SU-DHL-6 (cell line): ENCODE data around the gene RAI14.

Experiments
- H2AFZ ChIP-seq: fragments of 200-600 bp; sonication (generic); 2 replicates; pipeline ENCODE4 v1.6.1; 2014; ENCODE audit warnings: low read depth, mild to moderate bottlenecking, moderate library complexity, mixed read lengths, antibody characterized with exemption, low read length; ENCODE audit not compliant: severe bottlenecking
- H3F3A ChIP-seq: fragments of 200-600 bp; shearing (Covaris generic); 2 replicates; pipeline ENCODE4 v1.6.0; 2016; ENCODE audit warnings: antibody characterized with exemption, mild to moderate bottlenecking; ENCODE audit not compliant: insufficient read depth
- H3K27ac ChIP-seq: fragments of 200-600 bp; sonication (generic); 2 replicates; pipeline ENCODE4 v1.5.1; 2016; ENCODE audit warnings: low read depth, mild to moderate bottlenecking, low read length, moderate library complexity, mixed read lengths
- H3K27me3 ChIP-seq: fragments of 200-600 bp; sonication (generic), shearing (Covaris generic); 2 replicates; pipeline ENCODE4 v1.6.0; 2014; ENCODE audit warnings: mild to moderate bottlenecking, low read length
- H3K36me3 ChIP-seq: fragments of 200-600 bp; sonication (generic); 2 replicates; pipeline ENCODE4 v1.6.1; 2014; ENCODE audit warnings: mild to moderate bottlenecking, low read length, mixed read lengths
- H3K4me2 ChIP-seq: fragments of 300-600, 200-600 bp; shearing (Covaris generic), sonication (generic); 2 replicates; pipeline ENCODE4 v1.6.0; 2014; ENCODE audit warnings: low read length, low read depth, mild to moderate bottlenecking; ENCODE audit not compliant: poor library complexity, severe bottlenecking
- H3K4me3 ChIP-seq: fragments of 200-600 bp; sonication (generic); 2 replicates; pipeline ENCODE4 v1.5.1; 2014; ENCODE audit warnings: antibody characterized with exemption, low read length, mild to moderate bottlenecking, mixed read lengths; ENCODE audit not compliant: insufficient read depth, poor library complexity, severe bottlenecking
- H3K79me2 ChIP-seq: fragments of 200-600 bp; sonication (generic); 2 replicates; pipeline ENCODE4 v1.6.1; 2014; ENCODE audit warnings: mild to moderate bottlenecking, low read length, moderate library complexity; ENCODE audit not compliant: insufficient read depth
- H3K9ac ChIP-seq: fragments of 200-600 bp; sonication (generic); 2 replicates; pipeline ENCODE4 v1.7.0; 2014; ENCODE audit warnings: mild to moderate bottlenecking, low read length
- H3K9me2 ChIP-seq: fragments of 200-600 bp; sonication (generic); replicated peaks from 2 replicates; pipeline ENCODE4 v1.6.1; 2014; ENCODE audit warnings: low read length; ENCODE audit not compliant: insufficient read depth
- H3K9me3 ChIP-seq: fragments of 200-600 bp; sonication (generic); 2 replicates; pipeline ENCODE4 v1.6.1; 2014; ENCODE audit warnings: low read length, mixed read lengths; ENCODE audit not compliant: insufficient read depth
- H4K20me1 ChIP-seq: fragments of 200-600 bp; sonication (generic); 2 replicates; pipeline ENCODE4 v1.6.1; 2014; ENCODE audit warnings: low read depth, mild to moderate bottlenecking, antibody characterized with exemption, low read length, moderate library complexity, mixed read lengths
- CTCF ChIP-seq: fragments of 200-600 bp; sonication (generic); IDR thresholded peaks from one replicate; pipeline ENCODE4 v1.5.1; 2017; ENCODE audit warnings: antibody characterized with exemption, mild to moderate bottlenecking, low read length, moderate library complexity; ENCODE audit not compliant: insufficient read depth, poor library complexity, severe bottlenecking
- EZH2phosphoT487 ChIP-seq: fragments of 200-600 bp; sonication (generic), shearing (Covaris generic); conservative IDR thresholded peaks from 2 replicates; pipeline ENCODE4 v1.6.1; 2018; ENCODE audit warnings: mild to moderate bottlenecking, antibody characterized with exemption, low read length, moderate library complexity, mixed read lengths

The RAI14 gene

GRCh38 chr5:34660444-34660843, 4.3 kb downstream of the RAI14 start:
- Histone ChIP-seq H3K79me2 (no peaks in the 10 kb centered on the region), H3K9me3 (no peaks in the 10 kb centered on the region), H3F3A (no peaks in the 10 kb centered on the region), H3K4me2 (no peak overlapping the region), H3K4me3 (no peak overlapping the region), H3K9ac (no peak overlapping the region), H2AFZ (no peak overlapping the region), H3K9me2 (no peaks in the 10 kb centered on the region), H3K27ac (no peak overlapping the region), H4K20me1 (no peaks in the 10 kb centered on the region), H3K36me3 (no peaks in the 10 kb centered on the region), H3K27me3 (no peaks in the 10 kb centered on the region)
- TF ChIP-seq EZH2phosphoT487: no peak
- no peak for TF ChIP-seq CTCF

DNA sequence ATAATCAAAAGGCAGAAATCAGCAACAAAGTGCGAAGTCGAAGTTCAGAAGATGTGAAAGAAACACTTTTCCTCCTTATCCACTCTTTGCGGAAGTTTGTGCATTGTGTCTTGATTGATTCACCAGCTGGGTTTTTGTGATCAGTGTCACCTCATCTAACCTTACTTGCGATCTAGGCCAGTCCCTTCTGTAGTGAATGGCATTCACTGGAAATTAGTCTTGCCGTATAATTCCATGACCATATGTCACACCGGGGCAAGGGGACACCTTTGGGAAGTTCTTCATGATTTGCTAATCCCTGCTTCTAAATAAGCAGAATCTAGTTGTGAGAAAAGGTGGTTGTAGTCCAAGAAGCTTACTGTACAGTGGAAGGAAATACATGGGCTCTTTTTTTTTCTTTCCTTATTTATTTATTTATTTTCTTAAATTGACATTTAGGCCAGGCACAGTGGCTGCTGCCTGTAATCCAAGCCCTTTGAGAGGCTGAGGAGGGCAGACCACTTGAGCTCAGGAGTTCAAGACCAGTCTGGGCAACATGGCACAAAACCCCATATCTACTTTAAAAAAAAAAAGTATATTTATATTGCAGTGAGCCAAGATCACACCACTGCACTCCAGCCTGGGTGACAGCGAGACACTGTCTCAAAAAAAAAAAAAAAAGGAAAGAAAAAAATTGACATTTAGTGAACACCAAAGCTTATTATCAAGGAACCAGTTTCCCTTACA, 7.8 kb downstream of the RAI14 start:
- H3K9me3 ChIP-seq: no peaks in the 10 kb centered on the region
- H4K20me1 ChIP-seq: no peaks in the 10 kb centered on the region
- no peaks in the 10 kb centered on the region for H3K27me3 ChIP-seq
- no peaks in the 10 kb centered on the region for H3F3A ChIP-seq
- H3K4me3 ChIP-seq: no peak overlapping the region
- H3K9me2 ChIP-seq: no peaks in the 10 kb centered on the region
- H3K36me3 ChIP-seq: no peaks in the 10 kb centered on the region
- TF ChIP-seq EZH2phosphoT487 (no peak), CTCF (no peak)
- H3K4me2 ChIP-seq: no peak overlapping the region
- no peak overlapping the region for H3K27ac ChIP-seq
- no peaks in the 10 kb centered on the region for H3K79me2 ChIP-seq
- no peak overlapping the region for H3K9ac ChIP-seq
- no peak overlapping the region for H2AFZ ChIP-seq

- Histone ChIP-seq H3K27me3 (0 out of 2 replicates have a peak, but pooled peaks cover 3% of the 10 kb centered on the region), H3K9me2 (no peaks in the 10 kb centered on the region), H3K4me2 (no peak overlapping the region), H3K27ac (no peak overlapping the region), H3F3A (no peaks in the 10 kb centered on the region), H3K79me2 (no peaks in the 10 kb centered on the region), H3K4me3 (no peak overlapping the region), H3K9me3 (no peaks in the 10 kb centered on the region), H3K36me3 (no peaks in the 10 kb centered on the region), H2AFZ (no peak overlapping the region), H4K20me1 (no peaks in the 10 kb centered on the region), H3K9ac (no peak overlapping the region)
- TF ChIP-seq CTCF (no peak), EZH2phosphoT487 (no peak)
Observed at GRCh38 chr5:34666392-34667080, 10.4 kb downstream of the RAI14 start.
